Heart left ventricle (tissue), 13 donors: ENCODE measurements around the gene XBP1.

Experiments used
- CTCF ChIP-seq, 12 donors: fragments of 200-600 bp; sonication (generic) in 4 of 12; IDR thresholded peaks; one replicate each; pipeline versions ENCODE4 v1.5.0 to v1.8.0; 2018 to 2022; ENCODE audit warnings: antibody characterized with exemption in 12 of 12, mild to moderate bottlenecking in 5 of 12
- POLR2A ChIP-seq, 2 donors: fragments of 450-650 bp; IDR thresholded peaks; one replicate each; pipeline ENCODE4 v1.6.1; 2017; ENCODE audit warnings: antibody characterized with exemption in 2 of 2, mild to moderate bottlenecking in 2 of 2, moderate library complexity in 2 of 2
- donor health status: ischemic (EF 13 %, LVEDD 7.1; RV severe dilation, severe dysfunction).
- donor health status: DM: no; HTN: yes; CAD: no.
- donor health status: DM: no; HTN: no; CAD: no.
- donor health status: ischemic (EF 25% LVEDD 6.9; RV normal size, moderate dysfunction).
- donor health status: ischemic (EF 25% LVEDD 5.7; RV mildly dilated, moderate dysfunction).
- donor health status: ischemic (EF 35%, LVEDD 5.7; RV mildly dilated, moderate dysfunction).
- donor health status: nonischemic (EF 11% LVEDD 7.7; RV severe dilation, severe dysfunction).
- donor health status: DM: yes; HTN: yes; CAD: no.
- donor health status: PGD.
- donor health status: ischemic (EF 29% LVEDD 5.4; RV normal size, mild dysfunction).
- donor health status: nonischemic (EF 23%, LVEDD 6.1; RV moderate dilation, normal function).

DNA sequence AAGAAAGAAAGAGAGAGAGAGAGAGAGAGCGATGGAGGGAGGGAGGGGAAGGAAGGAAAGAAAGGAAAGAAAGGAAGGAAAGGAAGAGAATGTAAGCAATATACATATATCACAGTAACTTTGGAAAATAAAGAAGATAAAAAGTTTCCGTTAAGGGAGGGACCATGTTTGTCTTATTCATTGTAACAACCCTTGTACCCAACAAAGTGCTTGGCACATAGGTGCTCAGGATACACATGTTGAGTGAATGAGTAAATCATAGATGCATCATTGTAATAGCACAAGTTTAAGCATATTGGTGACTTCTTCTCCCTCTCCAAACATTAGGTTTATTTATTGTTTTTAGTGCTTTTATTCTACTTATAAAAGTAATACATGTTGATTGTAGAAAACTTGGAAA, 43.3 kb upstream of the XBP1 start:
- TF ChIP-seq CTCF (IDR thresholded peaks at IDR 0.05) (no peak), POLR2A (IDR thresholded peaks at IDR 0.05) (no peak)
